Activated CD4-positive, alpha-beta memory T cell treated with anti-CD3 and anti-CD28 coated beads for 36 hours (primary cell): ENCODE measurements around the gene MTOR. TPM values are rescaled to one million over a fixed set of nuclear protein-coding genes. Genes with fewer than 3 reads are reported as not detected.

Source experiments
- CTCF ChIA-PET: fragments of 350-600 bp; sonication (Branson Sonifier 250); formaldehyde crosslinking; loops from one replicate; lab custom pipeline; 2021; ENCODE audit warnings: antibody characterized with exemption, inconsistent platforms; lab: Charles Lee
- POLR2A ChIA-PET: fragments of 350-600 bp; sonication (Branson Sonifier 250); formaldehyde crosslinking; loops from one replicate; lab custom pipeline; 2021; ENCODE audit warnings: antibody characterized with exemption; lab: Charles Lee
- DNase-seq: peaks from one replicate; pipeline ENCODE4 v3.0.0-alpha.2; 2020
- H3K27ac Mint-ChIP-seq: one replicate; pipeline ENCODE4 v1.8.0; 2021; ENCODE audit warnings: mixed read lengths
- H3K27me3 Mint-ChIP-seq: one replicate; pipeline ENCODE4 v1.8.0; 2021; ENCODE audit warnings: mixed read lengths
- H3K36me3 Mint-ChIP-seq: one replicate; pipeline ENCODE4 v1.8.0; 2021; ENCODE audit warnings: mixed read lengths
- H3K4me1 Mint-ChIP-seq: one replicate; pipeline ENCODE4 v1.8.0; 2021; ENCODE audit warnings: low read depth, mixed read lengths
- H3K4me3 Mint-ChIP-seq: one replicate; pipeline ENCODE4 v1.8.0; 2021; ENCODE audit warnings: mild to moderate bottlenecking, mixed read lengths
- H3K9me3 Mint-ChIP-seq: one replicate; pipeline ENCODE4 v1.8.0; 2021; ENCODE audit warnings: mixed read lengths
- intact Hi-C: fragments of 100-400 bp; cut with micrococcal nuclease; formaldehyde crosslinking; loops from one replicate; pipeline ENCODE4 v1.15.1; 2023
- total RNA-seq, 2 experiments: library from RNA; stranded (reverse); gene quantifications; one replicate each; pipeline ENCODE4 v1.2.3, GENCODE V29; 2021

The MTOR gene
- total RNA-seq, 2 experiments from 2014 or later = 35.8 to 39.4 TPM

- no peak overlapping the region for H3K27ac Mint-ChIP-seq
- no peak for DNase-seq
- H3K27me3 Mint-ChIP-seq = no peaks in the 10 kb centered on the region
- intact Hi-C loops = no loop called here
- H3K36me3 Mint-ChIP-seq = peaks cover 29% of the 10 kb centered on the region
- H3K4me3 Mint-ChIP-seq = no peak overlapping the region
- H3K9me3 Mint-ChIP-seq = no peaks in the 10 kb centered on the region
- H3K4me1 Mint-ChIP-seq = peaks cover 19% of the 10 kb centered on the region
- ChIA-PET POLR2A (no interaction called here), CTCF (interaction anchor here (0.6 kb wide), 1 partner anchor 117 kb away, joined by 6 read pairs; no protein-coding TSS in a partner anchor)
These were observed 109.2 kb downstream of the MTOR start for GRCh38 chr1:11153184-11153583.

GRCh38 chr1:11152755-11153154 lies 109.6 kb downstream of the MTOR start:
- Mint-ChIP-seq H3K4me1 (peaks cover 15% of the 10 kb centered on the region), H3K27me3 (no peaks in the 10 kb centered on the region), H3K27ac (no peak overlapping the region), H3K9me3 (no peaks in the 10 kb centered on the region), H3K36me3 (peaks cover 30% of the 10 kb centered on the region), H3K4me3 (no peak overlapping the region)
- POLR2A ChIA-PET = no interaction called here
- CTCF ChIA-PET = interaction anchor here (0.6 kb wide), 1 partner anchor 117 kb away, joined by 6 read pairs; no protein-coding TSS in a partner anchor
- DNase-seq = no peak
- intact Hi-C loops = no loop called here

GRCh38 chr1:11151826-11152612 lies 110.3 kb downstream of the MTOR start:
- POLR2A ChIA-PET = no interaction called here
- H3K4me1 Mint-ChIP-seq = peaks cover 7% of the 10 kb centered on the region
- no peak overlapping the region for H3K27ac Mint-ChIP-seq
- peaks cover 29% of the 10 kb centered on the region for H3K36me3 Mint-ChIP-seq
- no peak for DNase-seq
- no peaks in the 10 kb centered on the region for H3K9me3 Mint-ChIP-seq
- intact Hi-C loops = no loop called here
- H3K27me3 Mint-ChIP-seq = no peaks in the 10 kb centered on the region
- H3K4me3 Mint-ChIP-seq = no peak overlapping the region
- CTCF ChIA-PET = no interaction called here

- H3K27ac Mint-ChIP-seq = no peak overlapping the region
- no peaks in the 10 kb centered on the region for H3K9me3 Mint-ChIP-seq
- intact Hi-C loops = no loop called here
- H3K4me1 Mint-ChIP-seq = no peaks in the 10 kb centered on the region
- ChIA-PET POLR2A (no interaction called here), CTCF (no interaction called here)
- H3K4me3 Mint-ChIP-seq = no peak overlapping the region
- H3K27me3 Mint-ChIP-seq = no peaks in the 10 kb centered on the region
- no peak for DNase-seq
- H3K36me3 Mint-ChIP-seq = peaks cover 24% of the 10 kb centered on the region
These were observed 111.2 kb downstream of the MTOR start for GRCh38 chr1:11151114-11151513.

GRCh38 chr1:11150326-11150725 lies 112.0 kb downstream of the MTOR start:
- no peaks in the 10 kb centered on the region for H3K4me1 Mint-ChIP-seq
- peaks cover 27% of the 10 kb centered on the region for H3K36me3 Mint-ChIP-seq
- no peak overlapping the region for H3K27ac Mint-ChIP-seq
- intact Hi-C loops = no loop called here
- no peak overlapping the region for H3K4me3 Mint-ChIP-seq
- DNase-seq = no peak
- ChIA-PET CTCF (no interaction called here), POLR2A (no interaction called here)
- H3K27me3 Mint-ChIP-seq = no peaks in the 10 kb centered on the region
- no peaks in the 10 kb centered on the region for H3K9me3 Mint-ChIP-seq

- ChIA-PET POLR2A (no interaction called here), CTCF (interaction anchor here (1.2 to 2.3 kb wide), 2 partner anchors 110 to 499 kb away, joined by 3 to 9 read pairs; no protein-coding TSS in a partner anchor)
- no peak overlapping the region for H3K4me3 Mint-ChIP-seq
- H3K27me3 Mint-ChIP-seq = no peaks in the 10 kb centered on the region
- H3K36me3 Mint-ChIP-seq = peaks cover 33% of the 10 kb centered on the region
- peaks cover 18% of the 10 kb centered on the region for H3K4me1 Mint-ChIP-seq
- H3K27ac Mint-ChIP-seq = no peak overlapping the region
- H3K9me3 Mint-ChIP-seq = no peaks in the 10 kb centered on the region
- DNase-seq = no peak
- intact Hi-C loops = no loop called here
These were observed 115.1 kb downstream of the MTOR start for GRCh38 chr1:11147197-11147770.

- no peak overlapping the region for H3K4me3 Mint-ChIP-seq
- H3K36me3 Mint-ChIP-seq = peaks cover 29% of the 10 kb centered on the region
- no peaks in the 10 kb centered on the region for H3K9me3 Mint-ChIP-seq
- peaks cover 18% of the 10 kb centered on the region for H3K4me1 Mint-ChIP-seq
- ChIA-PET POLR2A (no interaction called here), CTCF (interaction anchor here (2.3 kb wide), 1 partner anchor 108 kb away, joined by 9 read pairs; no protein-coding TSS in a partner anchor)
- DNase-seq = no peak
- no peaks in the 10 kb centered on the region for H3K27me3 Mint-ChIP-seq
- H3K27ac Mint-ChIP-seq = no peak overlapping the region
- intact Hi-C loops = no loop called here
These were observed 116.6 kb downstream of the MTOR start for GRCh38 chr1:11145741-11146140.

GRCh38 chr1:11144570-11145256 lies 117.6 kb downstream of the MTOR start:
- POLR2A ChIA-PET = no interaction called here

GRCh38 chr1:11143907-11144306 lies 118.4 kb downstream of the MTOR start:
- Mint-ChIP-seq H3K4me1 (peaks cover 18% of the 10 kb centered on the region), H3K27ac (peak overlapping the region; percentile 66), H3K9me3 (no peaks in the 10 kb centered on the region), H3K4me3 (no peak overlapping the region), H3K36me3 (peaks cover 30% of the 10 kb centered on the region), H3K27me3 (no peaks in the 10 kb centered on the region)
- intact Hi-C loops = loop anchor here (5.0 kb wide), 1 partner anchor 47 kb away; the partner anchor contains the start of gene EXOSC10
- ChIA-PET POLR2A (no interaction called here), CTCF (interaction anchor here (1.3 to 1.4 kb wide), 2 partner anchors 106 to 107 kb away, joined by 4 read pairs; no protein-coding TSS in a partner anchor)
- DNase-seq = peak; percentile 16

More at GRCh38 chr1:11144570-11145256, 117.6 kb downstream of the MTOR start:
- H3K4me1 Mint-ChIP-seq = peaks cover 18% of the 10 kb centered on the region
- peaks cover 29% of the 10 kb centered on the region for H3K36me3 Mint-ChIP-seq
- H3K4me3 Mint-ChIP-seq = no peak overlapping the region
- CTCF ChIA-PET = interaction anchor here (1.3 to 1.4 kb wide), 2 partner anchors 107 to 108 kb away, joined by 4 read pairs; no protein-coding TSS in a partner anchor
- H3K9me3 Mint-ChIP-seq = no peaks in the 10 kb centered on the region
- intact Hi-C loops = loop anchor here (5.0 kb wide), 1 partner anchor 47 kb away; the partner anchor contains the start of gene EXOSC10
- no peaks in the 10 kb centered on the region for H3K27me3 Mint-ChIP-seq
- DNase-seq = no peak
- H3K27ac Mint-ChIP-seq = no peak overlapping the region

GRCh38 chr1:11143401-11143800 lies 119.0 kb downstream of the MTOR start:
- intact Hi-C loops = loop anchor here (5.0 kb wide), 1 partner anchor 46 kb away; the partner anchor contains the start of gene EXOSC10
- ChIA-PET POLR2A (no interaction called here), CTCF (interaction anchor here (1.4 kb wide), 1 partner anchor 105 kb away, joined by 4 read pairs; no protein-coding TSS in a partner anchor)
- peak overlapping the region; percentile 66 for H3K27ac Mint-ChIP-seq
- H3K27me3 Mint-ChIP-seq = no peaks in the 10 kb centered on the region
- H3K36me3 Mint-ChIP-seq = peaks cover 34% of the 10 kb centered on the region
- H3K4me3 Mint-ChIP-seq = no peak overlapping the region
- no peaks in the 10 kb centered on the region for H3K9me3 Mint-ChIP-seq
- DNase-seq = no peak
- H3K4me1 Mint-ChIP-seq = peaks cover 18% of the 10 kb centered on the region

GRCh38 chr1:11142618-11143391 lies 119.5 kb downstream of the MTOR start:
- ChIA-PET POLR2A (no interaction called here), CTCF (no interaction called here)
- Mint-ChIP-seq H3K4me3 (no peak overlapping the region), H3K27ac (peak overlapping the region; percentile 11), H3K9me3 (no peaks in the 10 kb centered on the region), H3K36me3 (peaks cover 35% of the 10 kb centered on the region), H3K4me1 (peaks cover 18% of the 10 kb centered on the region), H3K27me3 (no peaks in the 10 kb centered on the region)
- intact Hi-C loops = loop anchor here (5.0 kb wide), 1 partner anchor 46 kb away; the partner anchor contains the start of gene EXOSC10
- DNase-seq = no peak
